Thyroid gland (tissue), 4 donors: ENCODE data around the gene LFNG. TPM values are rescaled to one million over a fixed set of nuclear protein-coding genes. Genes with fewer than 3 reads are reported as not detected.

Experiments
- DNase-seq, 2 donors: peaks; one replicate each; pipeline ENCODE4 v3.0.0-alpha.2; 2019
- H3K27ac ChIP-seq, 3 donors: fragments of 200-600 bp; sonication (generic); 1 replicate in 2 of 3; 2 replicates in 1 of 3; pipeline ENCODE4 v1.5.1; 2016 to 2019; ENCODE audit warnings: mild to moderate bottlenecking in 1 of 3, moderate library complexity in 1 of 3
- H3K27me3 ChIP-seq: fragments of 200-600 bp; sonication (generic); one replicate; pipeline ENCODE4 v1.5.1; 2019
- H3K36me3 ChIP-seq, 2 donors: fragments of 200-600 bp; sonication (generic); one replicate each; pipeline ENCODE4 v1.5.1; 2016 to 2019
- H3K4me1 ChIP-seq, 2 donors: fragments of 200-600 bp; sonication (generic); one replicate each; pipeline ENCODE4 v1.5.1; 2017 to 2019
- H3K4me3 ChIP-seq, 3 donors: fragments of 200-600 bp; sonication (generic); replicated peaks in 1 of 3; 1 replicate in 2 of 3; 2 replicates in 1 of 3; pipeline ENCODE4 v1.5.1; 2016; ENCODE audit warnings: mild to moderate bottlenecking in 1 of 3
- H3K9me3 ChIP-seq: fragments of 200-600 bp; sonication (generic); one replicate; pipeline ENCODE4 v1.5.1; 2017
- CTCF ChIP-seq, 6 experiments: fragments of 200-600 bp in 3 of 6; fragments of 450-650 bp in 3 of 6; sonication (generic) in 3 of 6; IDR thresholded peaks; one replicate each; pipeline ENCODE4 v1.5.1; 2016 to 2019; ENCODE audit warnings: antibody characterized with exemption in 6 of 6, mild to moderate bottlenecking in 2 of 6, inconsistent platforms in 1 of 6, moderate library complexity in 1 of 6
- POLR2A ChIP-seq, 2 donors: fragments of 450-650 bp; IDR thresholded peaks; one replicate each; pipeline ENCODE4 v1.6.1; 2017; ENCODE audit warnings: antibody characterized with exemption in 2 of 2, mild to moderate bottlenecking in 2 of 2, moderate library complexity in 1 of 2
- WGBS, 2 donors: methylation state at CpG; one replicate each; pipeline ENCODE4 v1.1.5; 2017; 5-methylcytosine and 5-hydroxymethylcytosine counted together
- intact Hi-C: fragments of 100-400 bp; cut with DNase I; formaldehyde crosslinking; loops from one replicate; pipeline ENCODE4 v1.15.1; 2023
- total RNA-seq, 4 donors: library from RNA; depleted of rRNA; stranded (reverse); fragments of >200 nt; gene quantifications; one replicate each; pipeline ENCODE4 v1.2.3, GENCODE V29; 2016

LFNG gene
- total RNA-seq, 4 donors from 2014 or later = 3.8 to 6.1 (median 4.8) TPM

GRCh38 chr7:2473496-2474180 is 45.9 kb upstream of the LFNG start:
- 86 to 91% methylated on average over 11 to 12 of the region's 12 CpGs for WGBS, 2 donors
- Histone ChIP-seq H3K4me1 (peaks cover 2 to 23% of the 10 kb centered on the region in 2 donors), H3K27me3 (no peaks in the 10 kb centered on the region), H3K36me3 (no peaks in the 10 kb centered on the region), H3K4me3 (no peak overlapping the region), H3K27ac (no peak overlapping the region), H3K9me3 (no peaks in the 10 kb centered on the region)
- intact Hi-C loops = no loop called here
- TF ChIP-seq CTCF (IDR thresholded peaks at IDR 0.05) (no peak), POLR2A (IDR thresholded peaks at IDR 0.05) (no peak)
- DNase-seq = no peak

GRCh38 chr7:2474224-2474623 is 45.4 kb upstream of the LFNG start:
- H3K27me3 ChIP-seq = no peaks in the 10 kb centered on the region
- 50 to 89% methylated on average over 1 to 10 of the region's 15 CpGs for WGBS, 2 donors
- intact Hi-C loops = no loop called here

GRCh38 chr7:2474813-2475677 is 44.5 kb upstream of the LFNG start:
- TF ChIP-seq CTCF (IDR thresholded peaks at IDR 0.05) (no peak), POLR2A (IDR thresholded peaks at IDR 0.05) (no peak)
- DNase-seq = no peak

More at GRCh38 chr7:2474224-2474623, 45.4 kb upstream of the LFNG start:
- DNase-seq = no peak
- H3K4me1 ChIP-seq = peaks cover 0 to 21% of the 10 kb centered on the region in 2 donors
- no peak overlapping the region for H3K4me3 ChIP-seq
- H3K27ac ChIP-seq = no peak overlapping the region
- TF ChIP-seq POLR2A (IDR thresholded peaks at IDR 0.05) (no peak), CTCF (IDR thresholded peaks at IDR 0.05) (no peak)
- no peaks in the 10 kb centered on the region for H3K9me3 ChIP-seq
- no peaks in the 10 kb centered on the region for H3K36me3 ChIP-seq

GRCh38 chr7:2475678-2476015 is 43.9 kb upstream of the LFNG start:
- TF ChIP-seq POLR2A (IDR thresholded peaks at IDR 0.05) (no peak), CTCF (IDR thresholded peaks at IDR 0.05) (no peak)
- H3K27ac ChIP-seq = no peak overlapping the region
- intact Hi-C loops = no loop called here

More at GRCh38 chr7:2474813-2475677, 44.5 kb upstream of the LFNG start:
- 74 to 91% methylated on average over 8 to 12 of the region's 28 CpGs for WGBS, 2 donors
- intact Hi-C loops = no loop called here
- no peaks in the 10 kb centered on the region for H3K9me3 ChIP-seq
- no peaks in the 10 kb centered on the region for H3K36me3 ChIP-seq
- H3K27ac ChIP-seq = no peak overlapping the region
- H3K4me1 ChIP-seq = peaks cover 0 to 21% of the 10 kb centered on the region in 2 donors
- no peaks in the 10 kb centered on the region for H3K27me3 ChIP-seq
- no peak overlapping the region for H3K4me3 ChIP-seq

GRCh38 chr7:2476298-2476697 is 43.3 kb upstream of the LFNG start, which contains the start of gene GRIFIN:
Gene GRIFIN (minus strand): TSS chr7:2476398. CDS start chr7:2476383, 15 bp downstream.
- Histone ChIP-seq H3K27me3 (no peaks in the 10 kb centered on the region), H3K4me3 (no peak within 1 kb of the TSS), H3K36me3 (no peaks in the 10 kb centered on the region), H3K4me1 (peaks cover 0 to 20% of the 10 kb centered on the region in 2 donors), H3K9me3 (no peaks in the 10 kb centered on the region), H3K27ac (no peak within 1 kb of the TSS)
- no peak for DNase-seq
- TF ChIP-seq POLR2A (IDR thresholded peaks at IDR 0.05) = no peak
- TF ChIP-seq CTCF (IDR thresholded peaks at IDR 0.05) = no peak
- 61 to 78% methylated on average over 5 to 9 of the region's 16 CpGs for WGBS, 2 donors
- intact Hi-C loops = no loop called here

More at GRCh38 chr7:2475678-2476015, 43.9 kb upstream of the LFNG start:
- no peak for DNase-seq
- H3K4me1 ChIP-seq = peaks cover 0 to 21% of the 10 kb centered on the region in 2 donors
- H3K36me3 ChIP-seq = no peaks in the 10 kb centered on the region
- no peak overlapping the region for H3K4me3 ChIP-seq
- WGBS, 2 donors = 80 to 96% methylated on average over 1 to 9 of the region's 18 CpGs
- H3K27me3 ChIP-seq = no peaks in the 10 kb centered on the region
- H3K9me3 ChIP-seq = no peaks in the 10 kb centered on the region
